Endothelial cell of umbilical vein (primary cell): ENCODE measurements around the gene NAV2.

Experiments
- CTCF ChIP-seq, 2 donors: IDR thresholded peaks; 1 replicate in 1 of 2; 2 replicates in 1 of 2; pipeline ENCODE4 v1.5.1; 2011; ENCODE audit warnings: low read length in 2 of 2, mild to moderate bottlenecking in 2 of 2, moderate library complexity in 2 of 2, control low read depth in 1 of 2, inconsistent platforms in 1 of 2, low read depth in 1 of 2; ENCODE audit not compliant: insufficient read depth in 1 of 2; ENCODE audit errors: extremely low read depth in 1 of 2
- EZH2 ChIP-seq: IDR thresholded peaks from 2 replicates; pipeline ENCODE4 v1.6.1; 2012; ENCODE audit warnings: borderline replicate concordance, low read depth, mild to moderate bottlenecking, moderate library complexity, low read length, inconsistent platforms; ENCODE audit not compliant: severe bottlenecking
- FOS ChIP-seq: IDR thresholded peaks from 2 replicates; pipeline ENCODE4 v1.6.1; 2011; ENCODE audit warnings: mild to moderate bottlenecking, low read length, moderate library complexity, borderline replicate concordance; ENCODE audit not compliant: insufficient read depth
- JUN ChIP-seq: IDR thresholded peaks from 2 replicates; pipeline ENCODE4 v1.6.1; 2011; ENCODE audit warnings: borderline replicate concordance, low read depth; ENCODE audit not compliant: insufficient read length, insufficient read depth
- MAX ChIP-seq: IDR thresholded peaks from 2 replicates; pipeline ENCODE4 v1.6.1; 2011; ENCODE audit not compliant: insufficient read depth, insufficient read length
- POLR2A ChIP-seq: IDR thresholded peaks from 2 replicates; pipeline ENCODE4 v1.6.1; 2012; ENCODE audit warnings: low read depth, mild to moderate bottlenecking, control low read depth, low read length

GRCh38 chr11:19674836-19675235 lies 37.8 kb upstream of the NAV2 start:
- TF ChIP-seq CTCF (IDR thresholded peaks at IDR 0.05; ENCODE audit: extremely low read depth in 1 of 2, insufficient read depth in 1 of 2, low read depth in 1 of 2, low read length in 2 of 2), result no peak
- no peak for TF ChIP-seq POLR2A
- TF ChIP-seq EZH2, result no peak
- no peak for TF ChIP-seq FOS
- TF ChIP-seq JUN, result no peak
- no peak for TF ChIP-seq MAX
